Parathyroid adenoma (tissue), 2 donors: ENCODE measurements around the gene DNAAF2.
"Not testable (repeated sequence)": the region's sequence is repeated elsewhere in the genome, so short reads cannot be mapped to it uniquely, and the experiment has no call there.

Source experiments
- H2AFZ ChIP-seq: fragments of 300-600 bp; sonication (generic); one replicate; pipeline ENCODE4 v1.7.0; 2017; ENCODE audit warnings: antibody characterized with exemption, mild to moderate bottlenecking
- H3K27ac ChIP-seq: fragments of 300-600 bp; sonication (generic); one replicate; pipeline ENCODE4 v1.7.0; 2017
- H3K27me3 ChIP-seq: fragments of 300-600 bp; sonication (generic); one replicate; pipeline ENCODE4 v1.7.0; 2017; ENCODE audit warnings: low read length; ENCODE audit not compliant: control insufficient read depth, insufficient read depth
- H3K36me3 ChIP-seq: fragments of 300-600 bp; sonication (generic); one replicate; pipeline ENCODE4 v1.7.0; 2017; ENCODE audit warnings: low read length; ENCODE audit not compliant: control insufficient read depth, insufficient read depth
- H3K4me1 ChIP-seq: fragments of 300-600 bp; sonication (generic); one replicate; pipeline ENCODE4 v1.7.0; 2017; ENCODE audit warnings: control low read depth
- H3K4me2 ChIP-seq: fragments of 300-600 bp; sonication (generic); one replicate; pipeline ENCODE4 v1.7.0; 2017; ENCODE audit warnings: low read length
- H3K4me3 ChIP-seq: fragments of 300-600 bp; sonication (generic); one replicate; pipeline ENCODE4 v1.7.0; 2017; ENCODE audit warnings: low read depth, low read length
- H3K79me2 ChIP-seq: fragments of 300-600 bp; sonication (generic); one replicate; pipeline ENCODE4 v1.7.0; 2017; ENCODE audit warnings: control low read depth
- H3K9ac ChIP-seq: fragments of 300-600 bp; sonication (generic); one replicate; pipeline ENCODE4 v1.7.0; 2017; ENCODE audit warnings: mild to moderate bottlenecking
- H3K9me3 ChIP-seq: fragments of 300-600 bp; sonication (generic); one replicate; pipeline ENCODE4 v1.7.0; 2017; ENCODE audit warnings: low read length; ENCODE audit not compliant: control insufficient read depth
- TF ChIP-seq, protein P1 (sequence below): fragments of 300-600 bp; sonication (generic); IDR thresholded peaks from one replicate; pipeline ENCODE4 v1.7.0; 2017; ENCODE audit warnings: antibody characterized with exemption, mild to moderate bottlenecking
- donor health status: primary hyperparathyroidism.

The DNAAF2 gene

DNA sequence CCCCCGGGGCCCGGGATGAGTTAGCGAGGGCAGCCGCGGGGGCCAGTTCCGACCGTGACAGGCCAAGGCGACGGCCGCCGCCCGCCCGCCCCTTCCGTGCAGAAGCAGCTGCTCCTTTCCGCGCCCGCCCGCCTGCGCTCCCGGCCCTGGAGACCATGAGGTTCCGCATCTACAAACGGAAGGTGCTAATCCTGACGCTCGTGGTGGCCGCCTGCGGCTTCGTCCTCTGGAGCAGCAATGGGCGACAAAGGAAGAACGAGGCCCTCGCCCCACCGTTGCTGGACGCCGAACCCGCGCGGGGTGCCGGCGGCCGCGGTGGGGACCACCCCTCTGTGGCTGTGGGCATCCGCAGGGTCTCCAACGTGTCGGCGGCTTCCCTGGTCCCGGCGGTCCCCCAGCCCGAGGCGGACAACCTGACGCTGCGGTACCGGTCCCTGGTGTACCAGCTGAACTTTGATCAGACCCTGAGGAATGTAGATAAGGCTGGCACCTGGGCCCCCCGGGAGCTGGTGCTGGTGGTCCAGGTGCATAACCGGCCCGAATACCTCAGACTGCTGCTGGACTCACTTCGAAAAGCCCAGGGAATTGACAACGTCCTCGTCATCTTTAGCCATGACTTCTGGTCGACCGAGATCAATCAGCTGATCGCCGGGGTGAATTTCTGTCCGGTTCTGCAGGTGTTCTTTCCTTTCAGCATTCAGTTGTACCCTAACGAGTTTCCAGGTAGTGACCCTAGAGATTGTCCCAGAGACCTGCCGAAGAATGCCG, 13.7 kb downstream of the DNAAF2 start:
- TF ChIP-seq, protein P1, sequence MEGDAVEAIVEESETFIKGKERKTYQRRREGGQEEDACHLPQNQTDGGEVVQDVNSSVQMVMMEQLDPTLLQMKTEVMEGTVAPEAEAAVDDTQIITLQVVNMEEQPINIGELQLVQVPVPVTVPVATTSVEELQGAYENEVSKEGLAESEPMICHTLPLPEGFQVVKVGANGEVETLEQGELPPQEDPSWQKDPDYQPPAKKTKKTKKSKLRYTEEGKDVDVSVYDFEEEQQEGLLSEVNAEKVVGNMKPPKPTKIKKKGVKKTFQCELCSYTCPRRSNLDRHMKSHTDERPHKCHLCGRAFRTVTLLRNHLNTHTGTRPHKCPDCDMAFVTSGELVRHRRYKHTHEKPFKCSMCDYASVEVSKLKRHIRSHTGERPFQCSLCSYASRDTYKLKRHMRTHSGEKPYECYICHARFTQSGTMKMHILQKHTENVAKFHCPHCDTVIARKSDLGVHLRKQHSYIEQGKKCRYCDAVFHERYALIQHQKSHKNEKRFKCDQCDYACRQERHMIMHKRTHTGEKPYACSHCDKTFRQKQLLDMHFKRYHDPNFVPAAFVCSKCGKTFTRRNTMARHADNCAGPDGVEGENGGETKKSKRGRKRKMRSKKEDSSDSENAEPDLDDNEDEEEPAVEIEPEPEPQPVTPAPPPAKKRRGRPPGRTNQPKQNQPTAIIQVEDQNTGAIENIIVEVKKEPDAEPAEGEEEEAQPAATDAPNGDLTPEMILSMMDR = no peak
- Histone ChIP-seq H3K27me3 (no peaks in the 10 kb centered on the region), H3K9me3 (no peaks in the 10 kb centered on the region), H3K4me2 (peak overlapping the region; percentile 88), H3K79me2 (peaks cover 9% of the 10 kb centered on the region), H3K4me1 (peaks cover 11% of the 10 kb centered on the region), H3K36me3 (no peaks in the 10 kb centered on the region), H2AFZ (peak overlapping the region; percentile 99), H3K4me3 (peak overlapping the region; percentile 81), H3K27ac (peak overlapping the region; percentile 98), H3K9ac (peak overlapping the region; percentile 57)

DNA sequence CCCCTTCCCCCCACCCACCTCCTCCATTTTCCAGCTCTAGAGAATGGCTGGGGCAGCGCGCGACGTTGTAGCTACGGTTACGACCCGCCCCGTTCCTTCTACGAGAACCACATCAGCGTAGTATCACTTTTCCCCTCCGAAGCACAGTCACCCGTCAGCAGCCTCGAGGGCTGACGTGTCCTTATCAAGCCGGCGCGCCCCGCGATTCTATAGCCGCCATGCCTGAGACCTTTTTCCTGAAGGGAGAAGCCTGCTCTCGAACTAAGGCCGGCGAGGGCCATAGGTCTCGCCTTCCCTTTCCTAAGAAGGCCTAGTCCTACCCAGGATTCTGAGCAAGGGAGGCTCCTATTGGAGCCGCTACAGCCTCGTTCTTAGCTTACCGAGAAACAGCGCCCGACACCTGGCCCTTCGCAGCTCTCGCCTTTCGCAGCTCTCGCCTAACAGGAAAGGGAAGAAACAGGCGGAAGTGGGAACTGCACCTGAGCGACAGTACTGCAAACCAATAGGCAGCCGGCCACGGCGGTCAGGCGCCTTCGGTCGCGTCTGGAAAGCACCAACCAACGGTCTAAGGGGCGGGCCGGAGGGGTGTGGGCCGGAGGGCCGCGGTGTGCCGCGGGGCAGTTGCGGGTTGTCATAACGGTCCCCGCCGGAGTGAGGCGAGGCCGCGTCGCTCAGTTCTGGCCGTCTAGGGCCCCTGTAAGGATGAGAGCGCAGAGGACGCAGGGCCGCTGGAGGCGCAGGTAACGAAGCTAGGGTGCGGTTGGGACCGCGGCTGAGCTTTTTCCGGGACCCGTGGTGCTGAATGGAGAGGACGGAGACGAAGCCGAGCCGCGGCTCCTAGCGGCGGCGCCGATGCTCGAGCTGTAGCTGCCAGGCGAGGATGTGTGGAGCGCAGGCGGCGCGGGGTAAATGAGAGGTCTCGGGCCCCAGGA, 14.6 kb downstream of the DNAAF2 start, which contains the start of the genes MGAT2 and RPL36AL:
MGAT2 (plus strand) TSS at position 618 of the 932 bp plus-strand sequence. CDS start 470 bp downstream, outside the sequence.
RPL36AL (minus strand) TSS at position 445 of the 932 bp plus-strand sequence. CDS start 1,522 bp downstream, outside the sequence.
- TF ChIP-seq, protein P1 = no peak
- Histone ChIP-seq H3K27me3 (no peaks in the 10 kb centered on the region), H2AFZ (peak within 1 kb of the TSS; percentile 99)

GRCh38 chr14:49619730-49620129, 15.3 kb downstream of the DNAAF2 start:
- Histone ChIP-seq H3K9ac (peak overlapping the region; percentile 96), H3K36me3 (no peaks in the 10 kb centered on the region), H3K4me2 (peak overlapping the region; percentile 78), H3K4me1 (peaks cover 11% of the 10 kb centered on the region), H3K27me3 (no peaks in the 10 kb centered on the region), H3K79me2 (peaks cover 9% of the 10 kb centered on the region), H2AFZ (peak overlapping the region; percentile 99), H3K27ac (peak overlapping the region; percentile 98), H3K4me3 (peak overlapping the region; percentile 81), H3K9me3 (no peaks in the 10 kb centered on the region)
- TF ChIP-seq, protein P1 = no peak

More for the DNA sequence above, 14.6 kb downstream of the DNAAF2 start, which contains the start of the genes MGAT2 and RPL36AL:
- peaks cover 11% of the 10 kb centered on the region for H3K4me1 ChIP-seq
- H3K36me3 ChIP-seq = no peaks in the 10 kb centered on the region
- H3K9me3 ChIP-seq = no peaks in the 10 kb centered on the region
- H3K4me2 ChIP-seq = peak within 1 kb of the TSS; percentile 88
- peak within 1 kb of the TSS; percentile 98 for H3K27ac ChIP-seq
- H3K9ac ChIP-seq = peak within 1 kb of the TSS; percentile 96
- H3K4me3 ChIP-seq = peak within 1 kb of the TSS; percentile 81
- peaks cover 9% of the 10 kb centered on the region for H3K79me2 ChIP-seq

DNA sequence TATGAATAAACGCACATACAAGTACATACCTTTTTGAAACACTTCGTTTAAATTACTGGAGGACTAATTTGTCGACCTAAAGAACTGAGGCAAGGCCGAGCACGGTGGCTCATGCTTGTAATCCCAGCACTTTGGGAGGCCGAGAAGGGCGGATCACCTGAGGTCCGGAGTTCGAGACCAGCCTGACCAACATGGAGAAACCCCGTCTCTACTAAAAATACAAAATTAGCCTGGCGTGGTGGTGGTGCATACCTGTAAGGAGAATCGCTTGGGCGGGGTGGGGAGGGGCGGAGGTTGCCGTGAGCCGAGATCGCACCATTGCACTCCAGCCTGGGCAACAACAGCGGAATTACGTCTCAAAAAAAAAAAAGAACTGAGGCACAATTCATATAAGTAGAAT, 15.8 kb downstream of the DNAAF2 start:
- Histone ChIP-seq H3K4me2 (peak overlapping the region; percentile 78), H3K4me1 (peaks cover 11% of the 10 kb centered on the region), H3K4me3 (peak overlapping the region; percentile 81), H3K27ac (peak overlapping the region; percentile 98)
- H3K9me3 ChIP-seq, H3K36me3 ChIP-seq, H2AFZ ChIP-seq, H3K9ac ChIP-seq, H3K79me2 ChIP-seq, H3K27me3 ChIP-seq: not testable (repeated sequence)
